Measurements from ENCODE around the gene MPPED2. TPM values are rescaled to one million over a fixed set of nuclear protein-coding genes. Genes with fewer than 3 reads are reported as not detected.

MPPED2 gene
- total and polyA plus RNA-seq, 9 donors, result 4.0 to 16.8 (median 7.5) TPM

DNA sequence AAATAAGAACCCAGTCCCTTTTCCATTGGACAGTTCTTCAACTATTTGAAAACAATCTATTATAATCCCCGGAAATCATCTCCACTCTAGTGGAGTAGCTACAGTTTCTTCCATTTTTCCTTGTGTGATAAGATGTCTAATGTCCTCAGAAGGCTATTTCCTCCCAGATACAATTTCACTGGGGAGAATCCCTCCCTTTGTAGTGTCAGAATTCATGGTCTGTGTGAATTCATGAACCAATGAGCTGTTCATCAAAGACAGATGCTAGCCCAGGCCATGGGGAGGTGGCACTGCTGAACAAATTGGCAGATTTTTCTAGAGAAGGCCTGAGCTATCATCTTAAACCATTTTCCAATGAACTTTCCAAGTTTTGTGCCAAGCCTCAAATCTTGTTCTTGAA, 45.4 kb downstream of the MPPED2 start:
- Histone ChIP-seq H3K4me3 (ENCODE audit: low read length) (no peak overlapping the region), H3K27me3 (ENCODE audit: control insufficient read depth, insufficient read depth, low read length) (no peaks in the 10 kb centered on the region), H3K4me1 (ENCODE audit: control insufficient read depth, insufficient read depth, low read length) (no peaks in the 10 kb centered on the region), H3K36me3 (ENCODE audit: control insufficient read depth, insufficient read depth, low read length) (no peaks in the 10 kb centered on the region), H3K9me3 (replicated peaks; ENCODE audit: control insufficient read depth, low read depth, low read length) (no peaks in the 10 kb centered on the region), H3K27ac (ENCODE audit: low read length) (no peak overlapping the region)
- WGBS (ENCODE audit: insufficient coverage), result no CpG with 5 or more reads among the region's 1 CpG
- no peak for DNase-seq

GRCh38 chr11:30538251-30538650, 47.9 kb downstream of the MPPED2 start:
- Histone ChIP-seq H3K9me3 (replicated peaks; ENCODE audit: control insufficient read depth, low read depth, low read length) (no peaks in the 10 kb centered on the region), H3K36me3 (ENCODE audit: control insufficient read depth, insufficient read depth, low read length) (no peaks in the 10 kb centered on the region)
- DNase-seq, result no peak

DNA sequence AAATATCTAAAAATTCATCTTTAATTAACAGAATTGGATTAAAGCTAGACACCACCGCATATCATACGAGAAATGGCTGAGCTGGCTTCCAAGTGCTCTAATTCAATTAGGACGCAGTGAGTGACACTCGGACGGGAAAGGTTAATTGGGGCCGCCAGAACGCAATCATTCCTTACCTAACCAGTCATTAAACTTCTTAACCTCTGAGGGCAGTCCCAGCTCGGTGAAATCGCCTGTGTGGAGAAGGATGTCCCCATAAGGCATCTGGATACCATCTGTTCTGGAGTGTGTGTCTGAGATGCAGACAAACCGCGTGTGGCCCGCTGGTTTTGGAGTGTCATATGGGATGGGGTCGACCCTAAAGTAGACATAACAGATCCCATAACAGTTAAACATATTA, 50.3 kb downstream of the MPPED2 start:
- no peaks in the 10 kb centered on the region for H3K9me3 ChIP-seq (replicated peaks; ENCODE audit: control insufficient read depth, low read depth, low read length)
- H3K4me1 ChIP-seq (ENCODE audit: control insufficient read depth, insufficient read depth, low read length), result no peaks in the 10 kb centered on the region
- no peak overlapping the region for H3K27ac ChIP-seq (ENCODE audit: low read length)
- H3K4me3 ChIP-seq (ENCODE audit: low read length), result no peak overlapping the region
- WGBS (ENCODE audit: insufficient coverage), result 67% methylated on average over 3 of the region's 13 CpGs
- H3K36me3 ChIP-seq (ENCODE audit: control insufficient read depth, insufficient read depth, low read length), result no peaks in the 10 kb centered on the region
- no peak for DNase-seq
- H3K27me3 ChIP-seq (ENCODE audit: control insufficient read depth, insufficient read depth, low read length), result no peaks in the 10 kb centered on the region

More at GRCh38 chr11:30538251-30538650, 47.9 kb downstream of the MPPED2 start:
- Histone ChIP-seq H3K4me1 (ENCODE audit: control insufficient read depth, insufficient read depth, low read length) (no peaks in the 10 kb centered on the region), H3K27ac (ENCODE audit: low read length) (no peak overlapping the region), H3K27me3 (ENCODE audit: control insufficient read depth, insufficient read depth, low read length) (no peaks in the 10 kb centered on the region), H3K4me3 (ENCODE audit: low read length) (no peak overlapping the region)

DNA sequence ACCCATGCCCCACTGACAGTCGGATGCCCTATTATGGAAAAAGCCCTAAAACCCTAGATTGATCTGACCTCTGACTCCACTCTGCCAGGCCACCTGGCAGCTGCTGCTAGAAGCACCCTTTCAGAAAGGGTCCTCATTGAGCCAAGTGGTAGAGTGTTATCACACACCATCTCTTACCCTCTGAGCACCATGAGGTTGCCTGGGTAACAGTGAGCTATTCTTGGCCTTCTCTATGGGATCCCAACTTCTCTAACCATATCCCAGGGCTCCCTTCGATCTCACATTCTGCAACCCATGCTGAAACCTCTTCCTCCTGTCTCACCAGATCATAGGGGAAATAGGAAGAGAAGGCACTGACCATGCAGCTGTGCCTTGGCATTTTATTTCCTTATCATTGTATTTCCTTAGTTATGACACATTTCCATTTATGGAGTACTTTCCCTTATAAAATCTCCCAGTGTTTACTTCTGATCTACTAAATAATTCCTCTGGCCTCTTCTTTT, 52.7 kb downstream of the MPPED2 start:
- H3K4me1 ChIP-seq (ENCODE audit: control insufficient read depth, insufficient read depth, low read length), result no peaks in the 10 kb centered on the region
- no peaks in the 10 kb centered on the region for H3K9me3 ChIP-seq (replicated peaks; ENCODE audit: control insufficient read depth, low read depth, low read length)
- H3K27me3 ChIP-seq (ENCODE audit: control insufficient read depth, insufficient read depth, low read length), result no peaks in the 10 kb centered on the region
- no peaks in the 10 kb centered on the region for H3K36me3 ChIP-seq (ENCODE audit: control insufficient read depth, insufficient read depth, low read length)
- no peak overlapping the region for H3K4me3 ChIP-seq (ENCODE audit: low read length)
- no CpG with 5 or more reads among the region's 2 CpGs for WGBS (ENCODE audit: insufficient coverage)
- H3K27ac ChIP-seq (ENCODE audit: low read length), result no peak overlapping the region
- no peak for DNase-seq

- 54% methylated on average over 3 of the region's 3 CpGs for WGBS (ENCODE audit: insufficient coverage)
- Histone ChIP-seq H3K4me3 (ENCODE audit: low read length) (no peak overlapping the region), H3K27me3 (ENCODE audit: control insufficient read depth, insufficient read depth, low read length) (no peaks in the 10 kb centered on the region), H3K36me3 (ENCODE audit: control insufficient read depth, insufficient read depth, low read length) (no peaks in the 10 kb centered on the region), H3K27ac (ENCODE audit: low read length) (no peak overlapping the region), H3K4me1 (ENCODE audit: control insufficient read depth, insufficient read depth, low read length) (no peaks in the 10 kb centered on the region), H3K9me3 (replicated peaks; ENCODE audit: control insufficient read depth, low read depth, low read length) (no peaks in the 10 kb centered on the region)
- DNase-seq, result no peak
These were observed 58.6 kb downstream of the MPPED2 start for GRCh38 chr11:30527566-30527965.

DNA sequence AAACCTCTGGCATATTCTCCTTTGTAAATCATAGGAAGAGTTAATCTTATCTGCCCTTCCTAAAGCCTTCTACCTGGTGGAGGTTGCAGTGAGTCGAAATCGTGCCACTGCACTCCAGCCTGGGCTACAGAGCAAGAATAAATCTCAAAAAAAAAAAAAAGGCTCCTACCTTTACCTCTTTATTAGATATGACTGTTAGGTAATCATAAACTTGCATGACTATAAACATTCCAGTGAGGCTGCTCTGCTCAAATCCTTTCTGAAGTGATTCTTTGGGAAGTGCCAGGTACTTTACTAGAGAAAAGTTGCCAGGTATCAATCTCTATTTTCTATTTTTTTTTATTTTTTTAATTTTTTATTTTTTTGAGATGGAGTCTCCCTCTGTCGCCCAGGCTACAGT, 59.6 kb downstream of the MPPED2 start:
- no peak overlapping the region for H3K4me3 ChIP-seq (ENCODE audit: low read length)
- H3K4me1 ChIP-seq (ENCODE audit: control insufficient read depth, insufficient read depth, low read length), result no peaks in the 10 kb centered on the region
- H3K27ac ChIP-seq (ENCODE audit: low read length), result no peak overlapping the region
- DNase-seq, result no peak
- H3K36me3 ChIP-seq (ENCODE audit: control insufficient read depth, insufficient read depth, low read length), result no peaks in the 10 kb centered on the region
- no peaks in the 10 kb centered on the region for H3K27me3 ChIP-seq (ENCODE audit: control insufficient read depth, insufficient read depth, low read length)
- H3K9me3 ChIP-seq (replicated peaks; ENCODE audit: control insufficient read depth, low read depth, low read length), result no peaks in the 10 kb centered on the region
- WGBS (ENCODE audit: insufficient coverage), result 100% methylated on average over 1 of the region's 3 CpGs

DNA sequence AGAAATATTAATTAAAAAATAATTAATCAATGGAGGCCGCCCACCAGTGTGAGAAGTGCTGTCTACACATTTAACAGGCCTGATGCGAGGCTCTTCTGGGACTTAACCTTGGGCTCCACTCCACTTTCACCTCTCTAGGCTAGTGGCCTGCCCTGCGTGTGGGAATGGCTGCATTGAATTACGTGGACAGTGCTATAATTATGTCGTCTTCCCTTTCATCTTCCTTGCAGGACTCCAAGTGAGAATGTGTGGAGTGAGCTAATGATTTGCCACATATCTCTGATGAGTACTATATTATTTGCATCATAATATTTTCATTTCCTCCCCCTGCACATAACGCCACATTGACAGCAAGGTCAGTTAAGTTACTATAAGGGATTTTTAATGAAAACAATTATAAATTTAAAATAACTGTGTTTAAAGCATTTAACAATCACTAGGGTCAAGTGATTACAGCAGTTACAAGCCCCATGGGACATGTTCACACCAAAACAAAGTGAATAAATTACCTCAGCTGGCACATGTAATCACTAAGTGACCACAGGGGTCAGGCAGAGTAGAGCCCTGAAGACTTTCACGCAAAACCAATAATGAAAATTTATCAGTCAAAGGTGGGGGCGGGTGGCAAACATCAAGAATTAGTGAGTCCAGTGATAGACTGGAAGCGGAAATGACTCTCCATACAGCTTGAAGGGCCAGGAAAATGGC, 63.5 kb downstream of the MPPED2 start:
- H3K4me1 ChIP-seq (ENCODE audit: control insufficient read depth, insufficient read depth, low read length), result no peaks in the 10 kb centered on the region
- H3K4me3 ChIP-seq (ENCODE audit: low read length), result no peak overlapping the region
- 76% methylated on average over 2 of the region's 9 CpGs for WGBS (ENCODE audit: insufficient coverage)
- no peak for DNase-seq
- no peaks in the 10 kb centered on the region for H3K9me3 ChIP-seq (replicated peaks; ENCODE audit: control insufficient read depth, low read depth, low read length)
- H3K36me3 ChIP-seq (ENCODE audit: control insufficient read depth, insufficient read depth, low read length), result no peaks in the 10 kb centered on the region
- H3K27me3 ChIP-seq (ENCODE audit: control insufficient read depth, insufficient read depth, low read length), result no peaks in the 10 kb centered on the region
- no peak overlapping the region for H3K27ac ChIP-seq (ENCODE audit: low read length)

DNA sequence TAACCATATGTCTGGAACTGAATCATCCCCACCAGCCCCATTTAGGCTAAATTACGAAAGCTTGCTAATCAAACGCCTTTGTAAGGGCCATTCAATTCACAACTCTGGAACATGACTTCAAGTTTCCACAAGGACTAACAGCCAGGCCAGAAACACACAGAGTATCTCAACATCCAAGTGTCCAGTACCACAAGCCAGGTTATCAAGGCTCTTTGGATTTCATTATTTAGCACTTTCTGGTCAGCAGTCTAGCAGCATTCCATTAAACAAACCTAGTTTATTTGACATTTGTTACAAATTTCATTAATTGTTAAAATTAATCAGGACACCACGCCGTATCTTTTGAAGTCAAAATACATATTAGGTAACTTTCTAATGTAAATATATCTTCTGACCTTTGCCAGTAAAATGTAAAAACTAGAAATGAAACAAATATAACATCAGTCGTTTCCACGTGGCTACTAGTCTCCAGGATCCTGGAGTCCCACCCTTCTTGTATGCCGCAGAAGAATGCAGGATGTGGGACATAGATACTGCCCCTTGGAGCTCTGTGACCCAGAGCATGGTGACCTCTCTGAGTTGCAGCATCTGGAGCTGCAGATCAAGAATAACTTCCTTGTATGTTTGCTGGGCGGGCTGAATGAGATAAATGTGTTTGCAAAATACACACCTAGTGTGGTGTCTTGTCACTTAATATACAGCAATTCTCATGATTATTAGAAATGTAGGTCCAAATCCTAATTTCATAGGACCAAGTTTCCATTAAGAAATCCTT, 64.7 kb downstream of the MPPED2 start:
- H3K27ac ChIP-seq (ENCODE audit: low read length), result no peak overlapping the region
- no peaks in the 10 kb centered on the region for H3K36me3 ChIP-seq (ENCODE audit: control insufficient read depth, insufficient read depth, low read length)
- no peaks in the 10 kb centered on the region for H3K4me1 ChIP-seq (ENCODE audit: control insufficient read depth, insufficient read depth, low read length)
- H3K27me3 ChIP-seq (ENCODE audit: control insufficient read depth, insufficient read depth, low read length), result no peaks in the 10 kb centered on the region
- no peaks in the 10 kb centered on the region for H3K9me3 ChIP-seq (replicated peaks; ENCODE audit: control insufficient read depth, low read depth, low read length)
- DNase-seq, result no peak
- WGBS (ENCODE audit: insufficient coverage), result 59% methylated on average over 2 of the region's 8 CpGs
- no peak overlapping the region for H3K4me3 ChIP-seq (ENCODE audit: low read length)

DNA sequence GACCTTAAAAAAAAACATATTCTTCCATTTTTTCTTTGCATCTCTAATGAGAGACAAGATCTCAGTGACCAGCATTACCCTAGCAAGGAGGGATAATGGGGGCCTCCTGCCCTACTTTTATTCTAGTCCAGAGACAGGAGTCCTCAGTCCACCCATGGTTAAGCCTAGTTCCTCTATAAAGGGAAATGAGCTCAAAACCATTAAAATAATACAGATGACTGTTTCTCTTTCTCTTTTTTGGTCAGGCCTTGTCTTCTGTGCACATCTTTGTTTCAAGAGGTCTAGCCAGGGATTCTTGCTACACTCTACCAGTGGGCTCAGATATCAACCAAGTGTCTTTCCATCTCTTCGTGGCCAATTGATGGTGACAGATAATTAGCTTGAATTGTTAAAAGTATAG, 73.1 kb downstream of the MPPED2 start:
- Histone ChIP-seq H3K27me3 (ENCODE audit: control insufficient read depth, insufficient read depth, low read length) (no peaks in the 10 kb centered on the region), H3K27ac (ENCODE audit: low read length) (no peak overlapping the region), H3K9me3 (replicated peaks; ENCODE audit: control insufficient read depth, low read depth, low read length) (no peaks in the 10 kb centered on the region), H3K36me3 (ENCODE audit: control insufficient read depth, insufficient read depth, low read length) (no peaks in the 10 kb centered on the region), H3K4me3 (ENCODE audit: low read length) (no peak overlapping the region), H3K4me1 (ENCODE audit: control insufficient read depth, insufficient read depth, low read length) (no peaks in the 10 kb centered on the region)
- no CpG with 5 or more reads among the region's 1 CpG for WGBS (ENCODE audit: insufficient coverage)
- no peak for DNase-seq

- Histone ChIP-seq H3K27ac (ENCODE audit: low read length) (no peak overlapping the region), H3K36me3 (ENCODE audit: control insufficient read depth, insufficient read depth, low read length) (no peaks in the 10 kb centered on the region), H3K4me3 (ENCODE audit: low read length) (no peak overlapping the region), H3K27me3 (ENCODE audit: control insufficient read depth, insufficient read depth, low read length) (no peaks in the 10 kb centered on the region), H3K4me1 (ENCODE audit: control insufficient read depth, insufficient read depth, low read length) (no peaks in the 10 kb centered on the region), H3K9me3 (replicated peaks; ENCODE audit: control insufficient read depth, low read depth, low read length) (no peaks in the 10 kb centered on the region)
- DNase-seq, result no peak
- no CpG with 5 or more reads among the region's 4 CpGs for WGBS (ENCODE audit: insufficient coverage)
These were observed 74.7 kb downstream of the MPPED2 start for GRCh38 chr11:30511408-30511807.

Measured in muscle of leg (tissue), 11 donors.